ENCODE results near the gene RALGAPA1. TPM values are rescaled to one million over a fixed set of nuclear protein-coding genes. Genes with fewer than 3 reads are reported as not detected.
"Not testable (repeated sequence)": the region's sequence is repeated elsewhere in the genome, so short reads cannot be mapped to it uniquely, and the experiment has no call there.

RALGAPA1 gene
- total RNA-seq, 4 donors from 2014 or later: 81.9 to 113 (median 99.6) TPM

DNA sequence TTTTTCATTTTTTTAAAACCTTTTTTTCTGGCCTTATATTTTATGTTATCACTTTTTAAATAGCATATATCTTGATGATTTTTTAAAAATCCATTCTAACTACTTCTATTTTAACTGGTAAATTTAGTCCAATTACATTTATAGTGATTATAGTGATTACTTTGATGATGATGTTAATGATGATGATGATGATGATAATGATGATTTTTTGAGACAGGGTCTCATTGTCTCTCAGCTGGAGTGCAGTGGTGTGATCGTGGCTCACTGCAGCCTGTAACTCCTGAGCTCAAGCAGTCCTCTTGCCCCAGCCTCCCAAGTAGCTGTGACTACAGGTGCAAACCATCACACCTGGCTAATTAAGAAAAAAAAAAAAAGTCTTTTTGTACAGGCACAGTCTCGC is 44.1 kb upstream of the RALGAPA1 start:
- DNase-seq (ENCODE audit: low spot score in 2 of 2): no peak
- H3K27me3 ChIP-seq: no peaks in the 10 kb centered on the region
- TF ChIP-seq EP300 (IDR thresholded peaks at IDR 0.05): no peak
- TF ChIP-seq POLR2A (IDR thresholded peaks at IDR 0.05): no peak
- TF ChIP-seq, protein P1, sequence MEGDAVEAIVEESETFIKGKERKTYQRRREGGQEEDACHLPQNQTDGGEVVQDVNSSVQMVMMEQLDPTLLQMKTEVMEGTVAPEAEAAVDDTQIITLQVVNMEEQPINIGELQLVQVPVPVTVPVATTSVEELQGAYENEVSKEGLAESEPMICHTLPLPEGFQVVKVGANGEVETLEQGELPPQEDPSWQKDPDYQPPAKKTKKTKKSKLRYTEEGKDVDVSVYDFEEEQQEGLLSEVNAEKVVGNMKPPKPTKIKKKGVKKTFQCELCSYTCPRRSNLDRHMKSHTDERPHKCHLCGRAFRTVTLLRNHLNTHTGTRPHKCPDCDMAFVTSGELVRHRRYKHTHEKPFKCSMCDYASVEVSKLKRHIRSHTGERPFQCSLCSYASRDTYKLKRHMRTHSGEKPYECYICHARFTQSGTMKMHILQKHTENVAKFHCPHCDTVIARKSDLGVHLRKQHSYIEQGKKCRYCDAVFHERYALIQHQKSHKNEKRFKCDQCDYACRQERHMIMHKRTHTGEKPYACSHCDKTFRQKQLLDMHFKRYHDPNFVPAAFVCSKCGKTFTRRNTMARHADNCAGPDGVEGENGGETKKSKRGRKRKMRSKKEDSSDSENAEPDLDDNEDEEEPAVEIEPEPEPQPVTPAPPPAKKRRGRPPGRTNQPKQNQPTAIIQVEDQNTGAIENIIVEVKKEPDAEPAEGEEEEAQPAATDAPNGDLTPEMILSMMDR (IDR thresholded peaks at IDR 0.05): no peak
- peaks cover 0 to 42% (median 0%) of the 10 kb centered on the region in 3 donors for H3K36me3 ChIP-seq
- WGBS, 2 donors: 94 to 97% methylated on average over 2 of the region's 2 CpGs
- H3K9me3 ChIP-seq: peaks cover 0 to 9% (median 0%) of the 10 kb centered on the region in 4 donors
- H3K27ac ChIP-seq: no peak overlapping the region
- no peaks in the 10 kb centered on the region for H3K4me1 ChIP-seq
- H3K4me3 ChIP-seq: no peak overlapping the region

DNA sequence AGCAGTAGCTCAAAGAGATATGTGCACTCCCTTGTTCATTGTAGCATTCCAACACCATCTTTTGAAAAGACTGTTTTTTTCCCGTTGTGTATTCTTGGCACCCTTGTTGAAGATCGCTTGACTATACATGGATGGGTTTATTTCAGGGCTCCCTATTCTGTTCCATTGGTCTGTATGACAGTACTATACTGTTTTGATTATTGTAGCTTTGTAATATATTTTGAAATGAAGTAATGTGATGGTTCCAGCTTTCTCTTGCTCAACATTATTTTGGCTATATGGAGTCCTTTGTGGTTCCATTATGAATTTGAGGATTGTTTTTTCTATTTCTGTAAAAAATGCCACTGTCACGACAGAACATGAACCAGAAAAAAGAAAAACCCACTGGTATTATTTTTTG is 42.7 kb upstream of the RALGAPA1 start:
- 95 to 96% methylated on average over 3 of the region's 3 CpGs for WGBS, 2 donors
- Histone ChIP-seq H3K36me3 (peaks cover 0 to 49% (median 0%) of the 10 kb centered on the region in 3 donors), H3K4me1 (no peaks in the 10 kb centered on the region), H3K27ac (no peak overlapping the region), H3K27me3 (no peaks in the 10 kb centered on the region), H3K4me3 (no peak overlapping the region), H3K9me3 (peaks cover 0 to 9% (median 0%) of the 10 kb centered on the region in 4 donors)
- TF ChIP-seq POLR2A (IDR thresholded peaks at IDR 0.05) (no peak), EP300 (IDR thresholded peaks at IDR 0.05) (no peak)
- TF ChIP-seq, protein P1 (IDR thresholded peaks at IDR 0.05): no peak
- no peak for DNase-seq (ENCODE audit: low spot score in 2 of 2)

DNA sequence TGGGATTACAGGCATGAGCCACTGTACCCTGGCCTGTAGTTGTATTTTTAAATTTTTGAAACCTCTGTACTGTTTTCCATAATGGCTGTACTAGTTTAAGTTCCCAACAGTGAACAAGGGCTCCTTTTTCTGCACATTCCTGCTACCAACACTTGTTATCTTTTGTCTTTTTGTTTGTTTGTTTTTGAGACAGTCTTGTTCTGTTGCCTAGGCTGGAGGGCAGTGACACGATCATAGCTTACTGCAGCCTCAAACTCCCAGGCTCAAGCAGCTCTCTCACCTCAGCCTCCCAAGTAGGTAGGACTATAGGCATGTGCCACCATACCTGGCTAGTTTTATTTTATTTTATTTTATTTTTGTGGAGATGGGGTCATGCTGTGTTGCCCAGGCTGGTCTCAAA is 40.0 kb upstream of the RALGAPA1 start:
- Histone ChIP-seq H3K4me1 (no peaks in the 10 kb centered on the region), H3K4me3 (no peak overlapping the region), H3K36me3 (peaks cover 0 to 73% (median 0%) of the 10 kb centered on the region in 3 donors), H3K27ac (no peak overlapping the region), H3K27me3 (no peaks in the 10 kb centered on the region), H3K9me3 (peaks cover 0 to 9% (median 0%) of the 10 kb centered on the region in 4 donors)
- WGBS, 2 donors: 43 to 62% methylated on average over 1 of the region's 1 CpG
- TF ChIP-seq POLR2A (IDR thresholded peaks at IDR 0.05): no peak
- TF ChIP-seq EP300 (IDR thresholded peaks at IDR 0.05): no peak
- TF ChIP-seq, protein P1 (IDR thresholded peaks at IDR 0.05): no peak
- DNase-seq (ENCODE audit: low spot score in 2 of 2): no peak

DNA sequence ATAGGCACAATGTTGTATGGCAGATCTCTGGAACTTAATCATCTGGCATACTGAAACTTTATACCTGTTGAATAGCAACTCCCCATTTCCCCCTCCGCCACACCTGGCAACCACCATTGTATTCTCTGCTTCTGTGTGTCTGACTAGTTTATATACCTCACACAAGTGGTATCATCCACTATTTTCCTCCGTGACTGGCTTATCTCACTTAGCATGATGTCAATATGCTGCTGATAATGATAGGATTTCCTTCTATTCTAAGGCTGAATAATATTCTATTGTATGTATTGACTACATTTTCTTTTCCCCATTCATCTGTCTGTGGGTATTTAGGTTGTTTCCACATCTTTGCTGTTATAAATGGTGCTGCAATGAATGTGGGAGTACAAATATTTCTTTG is 38.5 kb upstream of the RALGAPA1 start:
- H3K27ac ChIP-seq: no peak overlapping the region
- no peak for TF ChIP-seq POLR2A (IDR thresholded peaks at IDR 0.05)
- TF ChIP-seq, protein P1 (IDR thresholded peaks at IDR 0.05): no peak
- TF ChIP-seq EP300 (IDR thresholded peaks at IDR 0.05): no peak
- DNase-seq (ENCODE audit: low spot score in 2 of 2): no peak
- H3K4me1 ChIP-seq: no peaks in the 10 kb centered on the region
- no peak overlapping the region for H3K4me3 ChIP-seq
- no peaks in the 10 kb centered on the region for H3K27me3 ChIP-seq
- H3K36me3 ChIP-seq: peaks cover 0 to 84% (median 0%) of the 10 kb centered on the region in 3 donors
- 92 to 99% methylated on average over 2 of the region's 2 CpGs for WGBS, 2 donors
- peaks cover 0 to 17% (median 1%) of the 10 kb centered on the region in 4 donors for H3K9me3 ChIP-seq

DNA sequence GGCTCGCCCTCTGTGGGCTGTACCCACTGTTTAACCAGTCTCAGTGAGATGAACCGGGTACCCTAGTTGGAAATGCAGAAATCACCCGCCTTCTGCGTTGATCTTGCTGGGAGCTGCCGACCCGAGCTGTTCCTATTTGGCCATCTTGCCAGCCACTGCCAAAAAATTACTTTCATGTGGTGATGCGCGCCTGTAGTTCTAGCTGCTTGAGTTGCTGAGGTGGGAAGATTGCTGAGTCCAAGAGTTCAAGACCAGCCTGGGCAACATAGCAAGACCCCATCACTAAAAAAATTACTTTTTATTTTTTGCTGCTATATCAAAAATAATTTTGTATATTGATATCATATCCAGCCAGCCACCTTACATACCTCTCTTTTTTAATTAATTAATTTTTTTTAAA is 35.4 kb upstream of the RALGAPA1 start:
- TF ChIP-seq EP300 (IDR thresholded peaks at IDR 0.05) (no peak), POLR2A (IDR thresholded peaks at IDR 0.05) (no peak)
- TF ChIP-seq, protein P1 (IDR thresholded peaks at IDR 0.05): no peak
- H3K36me3 ChIP-seq: peaks cover 0 to 86% (median 4%) of the 10 kb centered on the region in 3 donors
- H3K4me1 ChIP-seq: no peaks in the 10 kb centered on the region
- H3K27me3 ChIP-seq: no peaks in the 10 kb centered on the region
- no peak overlapping the region for H3K4me3 ChIP-seq
- no peak overlapping the region for H3K27ac ChIP-seq
- peaks cover 0 to 34% (median 4%) of the 10 kb centered on the region in 4 donors for H3K9me3 ChIP-seq
- DNase-seq (ENCODE audit: low spot score in 2 of 2): no peak
- 98 to 99% methylated on average over 8 of the region's 8 CpGs for WGBS, 2 donors

DNA sequence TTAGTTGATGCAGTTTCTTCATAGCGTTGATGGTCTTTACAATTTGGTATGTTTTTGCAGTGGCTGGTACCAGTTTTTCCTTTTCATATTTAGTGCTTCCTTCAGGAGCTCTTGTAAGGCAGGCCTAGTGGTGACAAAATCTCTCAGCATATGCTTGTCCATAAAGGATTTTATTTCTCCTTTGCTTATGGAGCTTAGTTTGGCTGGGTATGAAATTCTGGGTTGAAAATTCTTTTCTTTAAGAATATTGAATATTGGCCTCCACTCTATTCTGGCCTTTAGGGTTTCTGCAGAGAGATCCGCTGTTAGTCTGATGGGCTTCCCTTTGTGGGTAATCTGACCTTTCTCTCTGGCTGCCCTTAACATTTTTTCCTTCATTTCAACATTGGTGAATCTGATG is 33.1 kb upstream of the RALGAPA1 start:
- peaks cover 0 to 94% (median 4%) of the 10 kb centered on the region in 3 donors for H3K36me3 ChIP-seq
- not testable (repeated sequence) for H3K4me3 ChIP-seq; H3K27ac ChIP-seq; H3K27me3 ChIP-seq; DNase-seq (ENCODE audit: low spot score in 2 of 2); H3K4me1 ChIP-seq
- H3K9me3 ChIP-seq: peaks cover 0 to 42% (median 4%) of the 10 kb centered on the region in 4 donors
- WGBS, 2 donors: 97 to 100% methylated on average over 2 of the region's 2 CpGs

DNA sequence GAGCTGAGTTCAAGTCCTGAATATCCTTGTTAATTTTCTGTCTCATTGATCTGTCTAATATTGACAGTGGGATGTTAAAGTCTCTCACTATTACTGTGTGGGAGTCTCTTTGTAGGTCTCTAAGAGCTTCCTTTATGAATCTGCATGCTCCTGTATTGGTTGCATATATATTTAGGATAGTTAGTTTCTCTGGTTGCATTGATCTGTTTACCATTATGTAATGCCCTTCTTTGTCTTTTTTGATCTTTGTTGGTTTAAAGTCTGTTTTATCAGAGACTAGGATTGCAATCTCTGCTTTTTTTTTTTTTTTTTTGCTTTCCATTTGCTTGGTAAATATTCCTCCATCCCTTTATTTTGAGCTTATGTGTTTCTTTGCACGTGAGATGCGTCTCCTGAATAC is 32.6 kb upstream of the RALGAPA1 start:
- WGBS, 2 donors: 94 to 98% methylated on average over 2 of the region's 2 CpGs
- peaks cover 0 to 93% (median 4%) of the 10 kb centered on the region in 3 donors for H3K36me3 ChIP-seq
- H3K4me3 ChIP-seq; H3K27ac ChIP-seq; H3K27me3 ChIP-seq; DNase-seq (ENCODE audit: low spot score in 2 of 2); H3K4me1 ChIP-seq: not testable (repeated sequence)
- peaks cover 0 to 42% (median 4%) of the 10 kb centered on the region in 4 donors for H3K9me3 ChIP-seq
